Stimulated activated CD8-positive, alpha-beta memory T cell treated with anti-CD3 and anti-CD28 coated beads, Interleukin-12 subunit alpha, Interleukin-12 subunit beta, amount 100 ng/mL, for 1 hour (primary cell): Measurements from ENCODE around the gene TPST1.
"Not testable (repeated sequence)": the region's sequence is repeated elsewhere in the genome, so short reads cannot be mapped to it uniquely, and the experiment has no call there.

Source experiments
- DNase-seq: peaks from one replicate; pipeline ENCODE4 v3.0.0-alpha.2; 2020; ENCODE audit warnings: low read depth

Gene TPST1

DNA sequence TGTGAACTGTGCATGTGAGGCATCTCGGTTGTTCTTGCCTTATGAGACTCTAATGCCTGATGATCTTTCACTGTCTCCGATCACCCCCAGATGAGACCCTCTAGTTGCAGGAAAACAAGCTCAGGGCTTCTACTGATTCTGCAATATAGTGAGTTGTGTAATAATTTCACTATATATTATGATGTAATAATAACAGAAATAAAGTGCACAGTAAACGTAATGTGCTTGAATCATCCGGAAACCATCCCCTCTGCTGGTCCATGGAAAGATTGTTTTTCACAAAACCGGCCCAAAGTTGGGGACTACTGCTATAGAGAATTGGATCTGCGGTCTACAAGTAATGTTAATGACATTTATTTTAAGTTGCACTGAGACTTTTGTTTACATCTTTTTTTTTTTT, 126.7 kb downstream of the TPST1 start:
- no peak for DNase-seq

DNA sequence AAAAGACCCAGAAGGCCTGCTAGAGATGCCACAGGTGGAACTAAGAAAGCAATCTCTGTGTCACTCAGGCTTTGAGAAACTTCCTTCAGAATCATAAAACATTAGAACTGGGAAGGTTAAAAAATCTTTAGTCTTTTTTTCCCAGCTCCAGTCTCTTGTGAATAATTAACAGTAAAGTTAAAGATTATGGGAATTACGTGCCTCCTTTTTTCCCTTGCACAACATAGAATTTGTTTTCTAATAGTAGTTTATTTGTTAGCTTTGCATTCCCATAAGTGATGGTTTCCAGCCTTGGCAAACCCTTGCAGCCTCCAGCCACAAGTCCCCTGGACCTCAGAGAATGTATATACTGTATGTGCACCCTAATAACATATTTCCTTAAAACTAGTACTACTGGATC, 128.3 kb downstream of the TPST1 start:
- no peak for DNase-seq

DNA sequence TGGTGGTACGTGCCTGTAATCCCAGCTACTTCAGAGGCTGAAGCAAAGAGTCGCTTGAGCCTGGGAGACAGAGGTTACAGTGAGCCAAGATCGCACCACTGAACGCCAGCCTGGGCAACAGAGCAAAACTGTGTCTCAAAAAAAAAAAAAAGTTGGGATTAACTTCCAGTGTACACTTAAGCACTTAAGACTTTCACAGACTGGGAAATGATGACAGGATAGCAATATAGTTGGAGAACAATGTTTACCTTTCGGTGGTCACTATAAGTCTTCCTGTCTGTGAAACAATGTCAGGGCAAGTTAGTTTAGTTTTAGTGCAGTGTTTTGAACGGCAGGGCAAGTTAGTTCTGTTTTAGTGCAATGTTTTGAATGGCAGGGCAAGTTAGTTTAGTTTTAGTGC, 130.2 kb downstream of the TPST1 start:
- DNase-seq, result no peak

DNA sequence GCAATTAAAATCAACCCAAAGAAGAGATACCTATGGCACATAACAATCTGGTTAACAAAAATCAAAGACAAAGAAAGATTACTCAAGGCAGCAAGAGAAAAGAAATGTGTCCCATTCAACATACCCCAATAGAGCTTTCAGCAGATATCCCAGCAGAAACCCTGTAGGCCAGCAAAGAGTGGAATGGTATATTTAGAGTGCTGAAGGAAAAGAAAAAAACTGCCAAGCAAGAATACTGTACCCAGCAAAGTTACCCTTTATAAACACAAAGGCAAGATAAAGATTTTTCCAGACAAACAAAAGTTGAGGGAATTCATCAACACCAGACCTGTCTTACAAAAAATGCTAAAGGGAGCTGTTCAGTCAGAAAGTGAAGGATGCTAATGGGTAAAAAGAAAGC, 131.6 kb downstream of the TPST1 start:
- no peak for DNase-seq

DNA sequence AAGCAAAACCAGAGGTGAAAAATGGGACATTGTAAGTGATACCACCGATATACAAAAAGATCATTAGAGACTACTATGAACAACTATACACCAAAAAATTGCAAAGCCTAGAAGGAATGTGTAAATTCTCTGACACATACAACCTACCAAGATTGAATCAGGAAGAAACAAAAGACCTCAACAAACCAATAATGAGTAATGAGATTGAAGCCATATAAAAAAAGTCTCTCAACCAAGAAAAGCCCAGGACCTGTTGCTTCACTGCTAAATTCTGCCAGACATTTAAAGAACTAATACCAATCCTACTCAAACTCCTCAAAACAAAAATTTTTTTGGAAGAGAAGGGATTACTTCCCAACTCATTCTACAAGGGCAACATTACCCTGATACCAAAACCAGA, 134.0 kb downstream of the TPST1 start:
- no peak for DNase-seq

DNA sequence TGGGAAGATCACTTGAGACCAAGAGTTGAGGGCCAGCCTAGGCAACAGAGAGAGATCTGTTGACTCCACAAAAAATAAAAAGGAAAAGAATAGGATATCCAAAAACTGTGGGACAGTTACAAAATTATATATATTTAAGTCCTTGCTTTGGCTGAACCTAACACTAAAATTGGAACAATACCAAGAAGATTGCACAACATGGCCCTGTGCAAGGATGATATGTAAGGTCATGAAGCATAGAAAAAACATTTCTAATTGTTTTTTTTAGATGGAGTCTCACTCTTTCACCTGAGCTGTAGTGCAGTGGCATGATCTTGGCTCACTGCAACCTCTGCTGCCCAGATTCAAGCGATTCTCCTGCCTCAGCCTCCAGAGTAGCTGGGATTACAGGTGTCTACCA, 139.0 kb downstream of the TPST1 start:
- DNase-seq, result no peak

DNA sequence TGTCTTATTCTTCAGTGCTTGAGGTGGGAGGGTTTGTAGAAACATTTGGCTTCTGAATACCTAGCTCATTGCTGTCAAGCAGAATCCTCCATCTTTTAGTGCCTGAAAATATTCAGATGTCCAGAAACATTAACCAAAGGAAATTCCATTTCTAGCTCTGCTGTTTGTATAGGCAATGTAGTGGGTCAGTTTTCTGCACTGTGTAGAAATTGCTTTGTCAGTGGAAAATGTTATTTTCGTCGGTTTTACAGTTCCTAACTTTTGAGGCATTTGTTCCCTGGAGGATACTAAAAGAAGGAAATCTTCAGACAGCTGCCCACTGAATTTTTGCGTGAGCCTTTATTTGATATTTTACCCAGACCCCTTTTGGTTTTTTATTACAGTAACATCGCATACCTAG, 143.4 kb downstream of the TPST1 start:
- no peak for DNase-seq

DNA sequence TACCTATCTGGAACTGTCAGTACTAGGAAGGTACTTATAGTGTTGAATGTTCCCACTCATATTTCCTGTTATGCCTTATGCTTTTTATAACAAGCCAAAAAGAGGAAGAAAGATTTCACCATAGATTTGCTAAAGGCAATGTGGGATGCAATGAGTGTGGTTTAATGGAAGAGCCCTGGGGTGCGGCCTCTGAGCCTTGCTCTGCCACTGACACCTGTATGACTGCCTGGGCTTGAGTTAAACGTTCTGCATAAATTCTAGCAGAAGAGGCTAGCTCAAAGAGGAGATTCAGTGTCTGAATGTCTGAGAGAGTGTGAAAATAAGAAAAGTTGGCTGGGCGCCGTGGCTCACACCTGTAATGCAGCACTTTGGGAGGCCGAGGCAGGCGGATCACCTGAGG, 143.8 kb downstream of the TPST1 start:
- no peak for DNase-seq

DNA sequence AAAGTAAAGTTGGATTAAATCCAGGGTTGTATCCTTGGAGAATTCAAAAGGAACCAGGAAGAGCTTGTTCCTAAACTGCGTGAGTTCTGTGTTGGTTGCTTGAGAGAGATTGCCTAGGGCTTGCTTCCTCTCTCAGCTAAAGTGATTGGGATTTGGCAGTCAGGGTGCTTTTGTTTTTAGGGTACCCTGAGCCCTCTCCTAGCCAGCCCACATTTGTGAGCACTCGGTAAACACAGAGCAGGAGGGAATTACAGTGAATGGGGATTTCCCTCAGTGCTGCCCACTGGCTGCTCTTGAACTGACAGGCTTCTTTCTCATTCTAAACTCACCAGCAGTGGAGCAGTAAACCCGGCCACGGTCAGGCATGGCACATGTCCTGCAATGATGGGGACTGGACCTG, 146.9 kb downstream of the TPST1 start:
- no peak for DNase-seq

DNA sequence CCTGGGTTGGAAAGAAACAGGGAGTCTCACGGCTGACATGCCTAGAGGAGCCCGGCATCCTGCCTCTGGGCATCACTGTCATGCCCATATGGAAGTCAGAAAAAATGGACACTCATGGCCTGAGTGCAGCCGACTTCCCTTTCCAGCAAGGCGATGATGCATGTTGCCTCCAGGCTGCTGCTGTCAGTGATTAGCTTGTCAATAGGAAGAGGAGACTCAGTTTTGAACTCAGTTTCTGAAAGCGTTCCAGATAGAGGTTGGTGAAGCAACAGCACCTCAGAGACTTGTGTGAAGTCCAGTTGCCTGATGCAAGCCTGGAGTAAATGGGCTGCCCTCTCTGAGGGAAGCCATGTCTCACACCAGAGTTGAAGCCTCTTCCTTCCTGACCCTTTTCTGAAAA, 148.4 kb downstream of the TPST1 start:
- DNase-seq, result no peak

DNA sequence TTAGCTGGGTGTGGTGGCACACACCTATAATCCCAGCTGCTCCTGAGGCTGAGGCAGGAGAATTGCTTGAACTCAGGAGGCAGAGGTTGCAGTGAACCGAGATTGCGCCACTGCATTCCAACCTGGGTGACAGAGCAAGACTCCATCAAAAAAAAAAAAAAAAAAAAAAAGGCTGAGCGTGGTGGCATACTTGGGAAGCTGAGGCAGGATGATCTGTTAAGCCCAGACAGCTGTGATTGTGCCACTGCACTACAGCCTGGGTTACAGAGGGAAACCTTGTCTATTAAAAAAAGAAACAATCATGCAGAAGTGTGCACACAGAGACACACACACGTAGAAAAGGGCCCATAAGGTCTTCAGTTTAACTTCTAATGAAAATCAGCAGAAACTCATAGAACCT, 150.6 kb downstream of the TPST1 start:
- DNase-seq, result no peak

DNA sequence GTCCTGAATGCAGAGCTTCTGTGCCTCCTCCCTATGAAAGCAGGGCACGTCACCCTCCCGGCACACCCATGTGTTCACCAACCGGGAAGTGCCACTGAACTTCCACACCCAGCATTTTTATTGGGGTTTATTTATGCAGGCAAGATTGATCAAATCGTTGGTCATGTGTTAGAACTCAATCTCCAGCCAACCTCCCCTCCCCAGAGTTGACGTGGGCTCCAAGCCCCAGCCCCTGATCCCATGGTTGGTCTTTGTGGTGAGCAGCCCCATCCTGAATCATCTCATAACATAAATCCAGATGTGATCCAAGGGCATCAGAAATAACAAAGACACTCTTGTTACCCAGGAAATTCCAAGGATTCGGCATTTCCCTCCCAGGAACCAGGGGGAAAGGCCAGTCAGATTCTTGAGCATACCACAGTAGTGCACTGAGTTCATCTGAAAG, 151.2 kb downstream of the TPST1 start:
- no peak for DNase-seq

DNA sequence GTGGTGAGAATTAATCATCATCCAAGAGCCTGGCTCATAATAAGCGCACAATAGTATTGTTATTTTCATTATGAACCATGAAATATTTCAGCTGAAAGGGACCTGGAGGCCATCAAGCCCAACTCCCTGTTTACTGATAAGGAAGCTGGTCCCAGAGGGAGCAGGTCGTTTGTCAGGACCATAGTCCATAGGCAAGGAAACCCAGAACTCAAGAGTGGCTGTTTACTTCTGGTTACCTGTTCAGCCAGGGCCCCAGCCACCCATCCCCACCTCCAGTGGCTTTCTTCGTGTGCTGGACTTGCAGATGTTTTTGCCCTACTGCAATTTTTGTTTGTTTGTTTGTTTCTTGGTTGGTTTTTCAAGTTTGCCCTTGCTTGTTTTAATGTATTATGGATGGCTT, 152.0 kb downstream of the TPST1 start:
- no peak for DNase-seq

DNA sequence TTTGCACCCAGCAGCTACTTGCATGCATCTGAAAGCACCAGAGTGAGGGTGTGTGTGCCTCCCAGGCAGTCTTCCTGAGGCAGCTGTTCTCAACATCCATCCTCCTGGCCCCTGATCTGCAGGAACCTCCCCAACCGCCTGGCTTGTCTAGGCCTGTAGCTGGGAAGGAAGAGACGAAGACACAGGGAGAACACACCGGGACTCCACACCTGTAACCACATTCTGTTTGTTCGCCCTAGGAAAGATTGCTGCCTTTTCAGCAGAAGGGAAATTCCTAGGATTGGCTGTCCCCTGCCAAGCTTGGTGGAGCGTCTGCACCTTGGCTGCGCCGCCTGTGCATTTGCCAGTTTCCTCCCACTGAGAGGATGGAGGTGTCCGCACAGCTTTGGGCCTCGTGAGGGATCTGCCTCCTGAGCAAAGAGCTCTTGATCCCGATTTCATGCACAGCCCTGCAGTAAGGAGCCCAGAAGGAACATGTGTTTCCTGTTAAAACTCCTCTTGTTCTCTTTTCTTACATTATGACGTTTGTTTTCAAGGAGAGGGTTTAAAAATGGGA, 154.6 kb downstream of the TPST1 start:
- DNase-seq, result no peak

DNA sequence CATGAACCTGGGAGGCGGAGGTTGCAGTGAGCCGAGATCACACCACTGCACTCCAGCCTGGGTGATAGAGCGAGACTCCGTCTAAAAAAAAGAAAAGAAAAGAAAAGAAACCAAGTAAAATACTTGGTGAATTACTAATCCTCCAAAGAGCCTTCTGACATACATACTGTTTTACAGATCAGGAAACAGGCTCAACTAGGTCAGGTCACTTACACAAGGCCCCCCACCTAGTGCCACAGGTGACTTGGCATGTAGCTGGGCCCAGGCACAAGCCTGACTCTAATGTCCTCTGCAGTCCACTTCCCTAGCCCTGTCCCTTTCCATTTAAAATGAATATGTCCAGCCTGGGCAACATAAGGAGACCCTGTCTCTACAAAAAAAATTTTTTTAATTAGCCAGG, 157.0 kb downstream of the TPST1 start:
- DNase-seq, result no peak

DNA sequence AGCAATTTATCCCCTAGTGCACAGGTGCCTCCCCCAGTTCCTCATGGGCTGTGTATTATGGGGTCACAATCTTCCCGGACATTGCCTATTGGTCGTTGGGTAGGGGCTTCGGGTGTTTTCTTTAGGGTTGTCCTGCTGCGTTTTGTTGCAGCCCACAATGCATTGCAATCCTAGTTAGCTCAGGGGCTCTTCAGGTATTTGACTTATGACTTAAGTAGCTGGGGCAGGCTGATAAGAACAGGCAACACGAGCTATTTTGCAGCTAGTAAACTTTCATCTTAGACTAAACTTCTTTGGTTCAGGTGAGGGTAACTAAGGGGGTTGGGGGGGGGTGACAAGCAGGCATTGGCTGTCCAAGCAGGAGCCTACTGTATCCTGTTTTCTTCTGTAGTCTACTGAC, 158.5 kb downstream of the TPST1 start:
- no peak for DNase-seq

DNA sequence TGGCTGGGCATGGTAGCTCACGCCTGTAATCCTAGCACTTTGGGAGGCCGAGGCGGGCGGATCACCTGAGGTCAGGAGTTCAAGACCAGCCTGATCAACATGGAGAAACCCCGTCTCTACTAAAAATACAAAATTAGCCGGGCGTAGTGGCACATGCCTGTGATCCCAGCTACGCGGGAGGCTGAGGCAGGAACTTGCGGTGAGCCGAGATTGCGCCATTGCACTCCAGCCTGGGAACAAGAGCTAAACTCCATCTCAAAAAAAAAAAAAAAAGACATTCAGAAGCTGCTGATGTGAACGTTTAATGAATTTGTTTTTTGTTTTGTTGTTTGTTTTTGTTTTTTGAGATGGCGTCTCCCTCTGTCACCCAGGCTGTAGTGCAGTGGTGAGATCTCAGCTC, 159.9 kb downstream of the TPST1 start:
- not testable (repeated sequence) for DNase-seq

DNA sequence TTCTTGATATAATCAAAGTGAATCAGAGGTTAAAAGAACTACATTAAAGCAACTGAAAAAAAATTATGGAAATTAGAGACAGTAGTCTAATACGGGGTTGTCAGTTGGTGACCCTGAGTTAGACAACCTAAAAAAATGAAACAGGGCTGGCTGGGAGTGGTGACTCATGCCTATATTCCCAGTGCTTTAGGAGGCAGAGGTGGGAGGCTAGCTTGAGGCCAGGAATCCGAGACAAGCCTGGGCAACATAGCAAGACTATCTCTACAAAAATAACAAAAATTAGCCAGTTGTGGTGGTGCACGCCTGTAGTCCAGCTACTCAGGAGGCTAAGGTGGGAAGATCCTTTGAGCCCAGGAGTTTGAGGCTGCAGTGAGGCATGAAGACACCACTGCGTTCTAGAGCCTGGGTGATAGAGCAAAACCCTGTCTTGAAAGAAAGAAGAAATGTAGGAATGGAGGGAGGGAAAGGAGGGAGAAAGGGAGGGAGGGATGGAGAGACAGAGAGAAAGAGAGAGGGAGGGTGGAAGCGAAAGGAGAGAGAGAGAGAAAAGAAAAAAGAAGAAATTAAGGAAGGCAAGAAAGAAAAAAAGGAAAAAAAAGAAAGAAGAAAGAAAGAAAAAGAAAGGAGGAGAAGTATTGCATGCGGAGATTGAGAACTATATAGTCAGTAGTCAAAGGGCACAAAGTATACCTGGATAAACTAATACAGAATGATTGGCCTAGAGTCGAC, 166.1 kb downstream of the TPST1 start:
- no peak for DNase-seq

DNA sequence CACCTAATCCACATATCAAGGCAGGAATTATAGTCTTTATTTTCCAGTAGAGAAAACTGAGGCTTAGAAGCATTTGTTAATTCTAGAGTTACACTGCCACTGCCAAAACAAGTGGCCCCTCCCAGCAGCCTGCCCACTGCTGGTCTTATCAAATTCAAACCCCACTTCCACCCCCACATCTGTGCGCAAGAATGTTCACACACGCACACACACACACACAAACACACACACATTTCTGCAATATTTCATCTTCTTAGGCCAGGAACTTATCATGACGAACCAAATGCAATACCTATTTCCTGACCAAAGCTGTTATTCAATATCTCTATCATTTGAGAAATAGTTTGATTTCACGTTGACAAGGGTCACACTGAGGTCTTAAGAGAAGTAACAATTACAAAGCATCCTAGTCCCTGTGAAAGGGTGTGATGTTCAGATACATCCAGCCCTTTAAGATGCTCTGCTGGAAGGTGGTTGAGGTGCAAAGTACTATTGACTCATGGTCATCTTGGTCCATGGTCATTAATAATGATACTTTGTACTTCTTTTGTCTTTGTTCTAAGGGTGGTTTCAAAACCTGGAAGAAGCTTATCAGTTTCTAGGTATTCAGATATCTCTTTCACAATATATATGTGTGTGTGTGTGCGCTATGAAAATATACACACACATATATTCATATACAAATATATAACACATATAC, 169.2 kb downstream of the TPST1 start:
- DNase-seq, result not testable (repeated sequence)

DNA sequence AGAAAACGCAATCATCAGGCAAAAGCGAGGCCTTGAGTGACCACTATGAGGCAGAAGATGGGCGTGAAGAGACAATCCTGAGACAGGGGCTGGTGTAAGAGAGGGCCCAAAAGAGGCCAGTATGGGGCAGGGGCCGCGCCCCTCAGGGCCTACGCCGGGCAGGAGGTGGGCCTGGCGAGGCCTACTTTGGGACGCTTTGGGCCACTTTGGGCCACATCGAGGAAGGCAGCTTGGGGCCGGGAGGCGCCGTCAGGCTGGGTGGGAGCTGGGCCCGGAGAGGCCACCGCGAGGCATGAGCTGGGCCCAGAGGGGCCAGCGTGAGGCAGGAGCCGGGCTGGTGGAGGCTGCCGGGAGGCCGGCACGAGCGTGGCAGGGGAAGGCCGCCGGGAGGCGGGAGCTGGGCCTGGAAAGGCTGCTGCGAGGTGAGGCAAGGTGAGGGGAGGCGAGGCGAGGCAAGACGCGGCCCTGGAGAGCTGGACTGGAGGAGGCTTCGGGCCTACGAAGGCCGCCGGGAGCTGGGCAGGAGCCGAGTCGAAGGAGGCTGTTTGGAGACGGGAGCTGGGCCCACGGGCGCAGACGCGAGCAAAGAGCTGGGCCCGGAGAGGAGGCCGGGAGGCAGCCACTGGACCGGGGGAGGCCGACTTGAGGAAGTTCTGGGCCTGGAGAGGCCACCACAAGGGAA, 171.3 kb downstream of the TPST1 start:
- DNase-seq, result no peak

DNA sequence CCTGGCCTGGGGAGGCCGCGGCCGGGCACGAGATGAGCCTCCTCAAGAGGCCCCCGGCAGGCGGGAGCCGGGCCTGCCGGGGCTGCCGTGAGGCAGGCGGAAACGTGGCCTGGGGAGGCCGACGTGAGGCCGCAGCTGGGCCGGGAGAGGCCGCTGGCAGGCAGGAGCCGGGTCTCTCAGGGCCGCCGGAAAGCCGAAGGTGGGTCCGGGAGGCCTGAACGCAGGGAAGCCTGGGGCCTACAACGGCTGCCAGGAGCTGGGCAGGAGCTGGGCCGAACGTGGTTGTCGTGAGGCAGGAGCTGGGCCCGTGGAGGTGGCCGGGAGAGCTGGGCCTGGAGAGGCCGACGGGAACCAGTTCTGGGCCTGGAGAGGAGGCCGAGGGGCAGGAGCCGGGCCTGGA, 171.9 kb downstream of the TPST1 start:
- DNase-seq, result no peak

DNA sequence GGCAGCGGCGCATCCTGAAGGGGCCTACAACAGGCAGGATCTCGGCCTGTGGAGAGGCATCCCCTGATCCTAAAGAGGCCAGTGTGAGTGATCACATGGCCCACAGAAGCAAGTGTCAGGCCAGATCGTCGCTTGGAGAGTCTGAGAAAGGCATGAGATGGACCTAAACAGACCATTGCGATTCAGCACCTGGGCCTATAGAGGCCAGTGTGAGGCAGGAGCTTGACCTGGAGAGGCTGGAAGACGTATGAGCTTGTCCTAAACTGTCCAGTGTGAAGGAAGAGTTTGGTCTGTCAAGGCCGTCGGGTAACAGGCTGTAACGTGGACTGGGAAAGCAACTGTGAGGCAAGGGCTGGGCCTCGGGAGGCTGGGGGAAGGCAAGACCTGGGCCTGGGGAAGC, 172.6 kb downstream of the TPST1 start:
- DNase-seq, result no peak

DNA sequence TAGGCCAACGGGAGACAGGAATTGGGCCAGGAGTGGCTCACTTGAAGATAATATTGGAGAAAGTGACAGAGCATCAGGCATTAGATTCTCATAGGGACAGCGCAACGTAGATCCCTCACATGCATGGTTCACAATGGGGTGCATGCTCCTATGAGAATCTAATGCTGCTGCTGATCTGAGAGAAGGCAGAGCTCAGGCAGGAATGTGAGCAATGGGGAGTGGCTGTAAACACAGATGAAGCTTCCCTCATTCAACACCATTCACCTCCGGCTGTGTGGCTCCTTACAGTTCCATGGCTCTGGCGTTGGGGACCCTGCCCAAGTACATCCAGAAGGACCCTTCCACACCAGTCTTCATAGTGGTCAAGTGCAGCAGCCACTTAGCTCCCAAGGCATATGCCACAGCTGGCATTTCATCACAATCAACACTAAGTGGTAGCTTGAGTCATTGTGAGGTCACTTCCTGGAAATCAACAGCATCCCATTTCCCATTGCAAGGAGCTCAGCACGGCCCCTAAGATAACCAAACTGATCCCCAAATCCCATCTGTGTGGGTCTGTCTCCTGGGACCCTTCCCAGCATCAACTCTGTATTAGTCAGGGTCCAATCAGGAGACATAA, 174.5 kb downstream of the TPST1 start:
- no peak for DNase-seq
